Natural killer cell treated with Interleukin-12 subunit alpha and Interleukin-12 subunit beta and Interleukin-15 and Interleukin-18, amount 100 ng/mL, for 72 hours (primary cell): ENCODE results near the gene TRIM42. TPM values are rescaled to one million over a fixed set of nuclear protein-coding genes. Genes with fewer than 3 reads are reported as not detected.

ENCODE experiments used
- ATAC-seq, 2 donors: fragments of 150-1000 bp; cut with Tn5 transposase in 1 of 2; sonication (Bioruptor Pico), chemical (Tn5 transposase) in 1 of 2; 2 replicates each; pipeline ENCODE4 v1.10.0; 2021
- DNase-seq: peaks from one replicate; pipeline ENCODE4 v3.0.0; 2022; ENCODE audit warnings: low spot score
- H3K27ac Mint-ChIP-seq, 2 donors: 1 replicate in 1 of 2; 2 replicates in 1 of 2; pipeline ENCODE4 v1.8.0; 2022; ENCODE audit warnings: mixed read lengths in 2 of 2, mild to moderate bottlenecking in 1 of 2, moderate library complexity in 1 of 2
- H3K27me3 Mint-ChIP-seq, 2 donors: 1 replicate in 1 of 2; 2 replicates in 1 of 2; pipeline ENCODE4 v1.8.0; 2022; ENCODE audit warnings: mixed read lengths in 2 of 2
- H3K36me3 Mint-ChIP-seq: one replicate; pipeline ENCODE4 v1.8.0; 2022; ENCODE audit warnings: mixed read lengths
- H3K4me1 Mint-ChIP-seq, 2 donors: 1 replicate in 1 of 2; 2 replicates in 1 of 2; pipeline ENCODE4 v1.8.0; 2022; ENCODE audit warnings: low read depth in 2 of 2, mixed read lengths in 2 of 2, mild to moderate bottlenecking in 1 of 2
- H3K4me3 Mint-ChIP-seq: one replicate; pipeline ENCODE4 v1.8.0; 2022; ENCODE audit warnings: mixed read lengths
- H3K9me3 Mint-ChIP-seq: 2 replicates; pipeline ENCODE4 v1.8.0; 2022; ENCODE audit warnings: mixed read lengths
- total RNA-seq, 2 donors: library from RNA; stranded (reverse); gene quantifications; one replicate each; pipeline ENCODE4 v1.2.3, GENCODE V29; 2022

Gene TRIM42
- total RNA-seq, 2 donors from 2014 or later, result not detected

DNA sequence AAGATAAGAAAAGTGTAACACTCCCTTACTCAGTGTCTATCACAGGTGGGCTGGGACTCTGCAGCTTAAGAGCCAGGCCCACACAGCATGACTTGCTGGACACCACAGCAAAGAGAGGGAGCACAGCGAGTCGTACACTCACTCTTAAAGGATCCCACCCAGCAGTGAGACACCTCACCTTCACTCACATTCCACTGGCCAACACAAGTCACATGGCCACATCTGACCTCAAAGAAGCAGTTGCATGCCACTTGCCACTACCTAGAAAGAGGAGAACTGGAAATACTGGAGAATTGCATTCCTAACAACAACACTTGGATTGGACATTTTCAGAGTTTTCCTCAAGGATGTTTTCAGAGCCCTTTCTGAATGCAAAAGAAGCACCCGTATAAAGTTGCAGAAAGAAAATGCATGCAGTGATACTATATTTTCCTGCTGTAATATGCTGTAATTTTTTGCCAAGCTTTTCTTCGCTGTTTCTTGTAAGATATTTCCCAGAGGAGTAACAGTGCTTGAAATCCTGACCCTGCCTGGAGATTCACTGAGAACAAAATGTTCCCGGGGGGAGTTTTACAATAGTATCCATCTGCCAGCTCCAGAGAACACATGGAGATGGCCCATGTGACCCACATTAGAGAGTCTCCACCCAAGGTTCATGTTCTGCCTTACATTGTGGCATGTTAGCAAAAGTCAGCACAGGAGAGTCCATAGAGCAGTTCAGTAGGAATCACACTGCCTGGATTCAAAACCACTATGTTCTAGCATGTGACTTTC, 42.2 kb downstream of the TRIM42 start:
- Mint-ChIP-seq H3K27me3 (peaks cover 7 to 28% of the 10 kb centered on the region in 2 donors), H3K9me3 (peaks cover 7% of the 10 kb centered on the region), H3K4me3 (no peak overlapping the region), H3K4me1 (no peaks in the 10 kb centered on the region), H3K36me3 (no peaks in the 10 kb centered on the region), H3K27ac (no peak overlapping the region)
- DNase-seq (no peak), ATAC-seq (no peak)

GRCh38 chr3:140723576-140723975, 45.7 kb downstream of the TRIM42 start:
- H3K27me3 Mint-ChIP-seq, result peaks cover 7 to 19% of the 10 kb centered on the region in 2 donors
- H3K4me3 Mint-ChIP-seq, result no peak overlapping the region
- H3K4me1 Mint-ChIP-seq, result no peaks in the 10 kb centered on the region
- ATAC-seq (no peak), DNase-seq (no peak)
- peaks cover 7% of the 10 kb centered on the region for H3K9me3 Mint-ChIP-seq
- no peak overlapping the region for H3K27ac Mint-ChIP-seq
- no peaks in the 10 kb centered on the region for H3K36me3 Mint-ChIP-seq

- Mint-ChIP-seq H3K27ac (no peak overlapping the region), H3K4me1 (no peaks in the 10 kb centered on the region), H3K36me3 (no peaks in the 10 kb centered on the region), H3K9me3 (peaks cover 4% of the 10 kb centered on the region), H3K27me3 (peaks cover 3 to 11% of the 10 kb centered on the region in 2 donors), H3K4me3 (no peak overlapping the region)
- DNase-seq (no peak), ATAC-seq (no peak)
Measured at GRCh38 chr3:140724856-140725812, 47.3 kb downstream of the TRIM42 start.

DNA sequence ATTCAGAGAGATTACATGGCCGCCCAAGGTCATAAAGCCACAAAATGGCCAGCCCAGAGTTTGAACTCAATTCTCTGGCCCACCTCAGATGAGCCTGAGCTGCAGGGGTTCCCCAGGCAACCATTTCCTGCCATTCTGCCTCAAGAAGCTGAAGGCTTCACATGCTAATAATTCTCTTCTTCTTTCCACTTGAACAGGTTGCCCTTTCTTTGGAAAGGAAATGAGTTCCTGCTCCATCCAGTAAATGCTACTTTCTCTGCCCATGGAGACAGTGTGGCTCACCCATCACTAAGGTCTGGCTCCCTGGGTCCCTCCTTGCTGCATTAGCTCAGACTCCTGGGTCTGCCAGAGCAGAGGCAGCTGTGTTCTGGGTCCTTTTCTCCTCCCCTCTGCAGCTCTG, 48.2 kb downstream of the TRIM42 start:
- ATAC-seq (no peak), DNase-seq (no peak)
- H3K27me3 Mint-ChIP-seq, result peaks cover 3 to 11% of the 10 kb centered on the region in 2 donors
- H3K4me1 Mint-ChIP-seq, result no peaks in the 10 kb centered on the region
- no peak overlapping the region for H3K27ac Mint-ChIP-seq
- no peak overlapping the region for H3K4me3 Mint-ChIP-seq
- no peaks in the 10 kb centered on the region for H3K36me3 Mint-ChIP-seq
- peaks cover 4% of the 10 kb centered on the region for H3K9me3 Mint-ChIP-seq

DNA sequence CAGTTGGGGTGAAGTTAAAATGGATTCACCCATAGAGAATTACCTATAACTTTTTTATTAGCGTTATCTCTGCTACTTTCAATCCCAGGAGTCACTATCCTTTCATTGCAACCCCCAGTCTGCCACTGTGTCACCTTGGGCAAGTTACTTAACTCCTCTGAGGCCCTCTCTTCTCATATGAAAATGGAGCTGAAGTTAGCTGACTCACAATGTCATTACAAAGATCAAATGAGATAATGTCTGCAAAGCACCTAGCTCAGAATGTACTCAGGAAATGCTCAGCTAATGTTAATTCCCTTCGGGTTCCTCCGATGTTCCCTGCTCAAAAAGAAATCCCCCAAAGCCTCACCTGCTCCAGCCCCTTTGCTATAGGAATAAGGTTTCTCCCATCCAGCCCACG, 50.0 kb downstream of the TRIM42 start:
- no peak overlapping the region for H3K27ac Mint-ChIP-seq
- no peak for ATAC-seq
- no peaks in the 10 kb centered on the region for H3K4me1 Mint-ChIP-seq

DNA sequence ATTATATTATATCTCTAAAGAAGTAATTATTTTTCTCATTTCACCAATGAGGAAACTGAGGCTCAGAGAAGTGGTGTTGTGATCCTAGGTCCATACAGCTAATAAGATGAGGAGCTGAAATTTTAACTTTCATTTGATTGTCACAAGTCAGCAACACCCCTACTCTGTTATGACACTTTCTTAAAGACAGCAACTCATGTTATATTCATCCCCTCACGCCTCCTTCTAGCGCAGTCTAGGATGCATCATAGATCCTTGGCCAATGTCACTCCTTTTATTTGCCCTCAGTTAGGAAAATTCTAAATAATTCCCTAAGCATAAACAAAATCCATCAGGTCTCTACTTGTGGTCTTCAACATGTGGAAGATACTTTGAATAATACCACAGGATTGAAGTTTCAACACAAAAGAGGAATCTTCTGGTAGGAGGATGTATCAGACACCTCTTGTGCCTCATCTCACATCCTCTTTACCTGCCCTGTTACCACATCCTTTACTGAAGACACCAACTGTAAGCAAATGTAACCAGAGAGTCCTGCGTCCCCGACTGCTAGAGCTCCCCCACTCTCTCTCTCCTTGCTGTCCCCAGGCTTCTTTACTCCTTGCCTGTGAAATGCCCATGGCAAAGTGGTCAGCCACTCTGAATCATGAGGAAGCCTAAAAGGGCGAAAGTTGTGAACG, 53.7 kb downstream of the TRIM42 start:
- Mint-ChIP-seq H3K36me3 (no peaks in the 10 kb centered on the region), H3K4me3 (no peak overlapping the region), H3K27ac (no peak overlapping the region), H3K9me3 (no peaks in the 10 kb centered on the region), H3K27me3 (peaks cover 12 to 14% of the 10 kb centered on the region in 2 donors), H3K4me1 (no peaks in the 10 kb centered on the region)
- DNase-seq, result no peak
- ATAC-seq, result no peak

More for the DNA sequence above, 50.0 kb downstream of the TRIM42 start:
- Mint-ChIP-seq H3K9me3 (no peaks in the 10 kb centered on the region), H3K36me3 (no peaks in the 10 kb centered on the region), H3K4me3 (no peak overlapping the region), H3K27me3 (peaks cover 6 to 13% of the 10 kb centered on the region in 2 donors)
- no peak for DNase-seq

DNA sequence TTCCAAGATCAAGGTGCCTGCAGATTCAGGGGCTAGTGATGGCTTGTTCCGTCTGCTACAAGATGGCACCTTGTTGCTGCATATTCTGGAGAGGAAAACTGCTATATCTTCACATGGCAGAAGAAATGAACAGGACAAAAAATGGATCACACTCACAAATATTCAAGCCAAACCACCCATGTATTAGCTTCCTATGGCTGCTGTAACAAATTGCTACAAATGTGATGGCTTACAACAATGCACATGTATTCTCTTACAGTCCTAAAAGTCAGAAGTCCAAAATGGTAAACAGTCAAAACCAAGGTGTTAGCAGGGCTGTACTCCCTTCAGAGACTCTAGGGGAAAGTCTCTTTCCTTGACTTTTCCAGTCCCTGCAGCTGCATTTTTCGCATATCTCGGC, 55.8 kb downstream of the TRIM42 start:
- no peak overlapping the region for H3K27ac Mint-ChIP-seq
- H3K4me1 Mint-ChIP-seq, result no peaks in the 10 kb centered on the region
- ATAC-seq, result no peak

GRCh38 chr3:140736863-140737460, 59.1 kb downstream of the TRIM42 start:
- Mint-ChIP-seq H3K4me1 (no peaks in the 10 kb centered on the region), H3K4me3 (no peak overlapping the region), H3K27ac (no peak overlapping the region), H3K36me3 (no peaks in the 10 kb centered on the region), H3K27me3 (peaks cover 20 to 21% of the 10 kb centered on the region in 2 donors), H3K9me3 (no peaks in the 10 kb centered on the region)
- DNase-seq, result no peak
- ATAC-seq, result no peak

More for the DNA sequence above, 55.8 kb downstream of the TRIM42 start:
- Mint-ChIP-seq H3K27me3 (peaks cover 20 to 21% of the 10 kb centered on the region in 2 donors), H3K36me3 (no peaks in the 10 kb centered on the region), H3K4me3 (no peak overlapping the region), H3K9me3 (no peaks in the 10 kb centered on the region)
- DNase-seq, result no peak

GRCh38 chr3:140742116-140742515, 64.3 kb downstream of the TRIM42 start:
- Mint-ChIP-seq H3K4me3 (no peak overlapping the region), H3K9me3 (no peaks in the 10 kb centered on the region), H3K27me3 (peaks cover 19 to 35% of the 10 kb centered on the region in 2 donors), H3K27ac (no peak overlapping the region), H3K36me3 (no peaks in the 10 kb centered on the region), H3K4me1 (no peaks in the 10 kb centered on the region)
- ATAC-seq (no peak), DNase-seq (no peak)

DNA sequence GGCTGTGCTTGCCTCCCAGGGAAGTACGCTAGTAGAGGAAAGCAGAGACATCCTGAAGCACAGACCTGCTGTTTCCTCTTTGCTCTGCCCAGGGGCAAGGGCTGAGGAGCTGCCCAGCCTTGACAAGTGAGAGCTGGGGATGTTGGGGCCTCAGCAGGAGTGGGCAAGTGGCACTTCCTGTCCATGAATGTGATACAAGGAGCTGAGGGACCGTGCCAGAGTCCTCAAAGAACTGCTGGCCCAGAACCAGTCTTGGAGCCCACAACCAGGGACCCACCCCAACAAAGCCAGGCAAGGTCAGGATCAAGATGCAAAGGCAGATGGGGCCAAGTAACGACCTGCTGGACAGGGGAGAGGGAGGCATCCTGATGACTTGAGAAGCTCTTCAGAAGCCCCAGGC, 70.3 kb downstream of the TRIM42 start:
- Mint-ChIP-seq H3K4me1 (no peaks in the 10 kb centered on the region), H3K9me3 (no peaks in the 10 kb centered on the region), H3K4me3 (no peak overlapping the region), H3K27me3 (peaks cover 24 to 46% of the 10 kb centered on the region in 2 donors), H3K36me3 (no peaks in the 10 kb centered on the region), H3K27ac (no peak overlapping the region)
- DNase-seq (no peak), ATAC-seq (no peak)

DNA sequence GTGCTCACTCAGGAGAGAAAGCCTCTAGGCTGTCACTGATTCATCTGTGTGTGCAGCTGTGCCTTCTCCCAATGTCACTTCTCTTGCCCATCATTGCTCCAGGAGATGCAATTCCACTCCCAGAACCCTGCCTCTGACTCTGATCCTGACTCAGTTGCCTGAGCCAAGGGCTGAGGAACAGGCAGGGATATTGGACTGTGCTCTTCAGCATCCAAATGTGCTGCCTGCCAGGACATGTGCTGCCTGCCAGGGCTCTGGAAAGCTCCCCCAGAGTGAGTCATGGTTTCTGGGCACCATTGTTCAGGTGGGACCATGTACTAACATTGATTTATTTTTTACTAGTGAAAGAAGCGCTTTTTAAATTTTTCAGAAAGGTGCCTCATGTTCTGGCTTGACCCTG, 71.0 kb downstream of the TRIM42 start:
- DNase-seq (no peak), ATAC-seq (no peak)
- Mint-ChIP-seq H3K4me3 (no peak overlapping the region), H3K27me3 (peaks cover 20 to 41% of the 10 kb centered on the region in 2 donors), H3K27ac (no peak overlapping the region), H3K9me3 (no peaks in the 10 kb centered on the region), H3K4me1 (no peaks in the 10 kb centered on the region), H3K36me3 (no peaks in the 10 kb centered on the region)
